IPS-18c (cell line): ENCODE measurements around the gene CNOT4.
"Not testable (repeated sequence)": the region's sequence is repeated elsewhere in the genome, so short reads cannot be mapped to it uniquely, and the experiment has no call there.

Source experiments
- H3K4me3 ChIP-seq: 2 replicates; pipeline ENCODE4 v1.7.0; 2013; ENCODE audit warnings: low read depth, mild to moderate bottlenecking, low read length, moderate library complexity; ENCODE audit not compliant: insufficient read depth
- H3K9me3 ChIP-seq: one replicate; pipeline ENCODE4 v1.6.1; 2013; ENCODE audit warnings: mild to moderate bottlenecking, low read length, moderate library complexity; ENCODE audit not compliant: control insufficient read depth, insufficient read depth

CNOT4 gene

DNA sequence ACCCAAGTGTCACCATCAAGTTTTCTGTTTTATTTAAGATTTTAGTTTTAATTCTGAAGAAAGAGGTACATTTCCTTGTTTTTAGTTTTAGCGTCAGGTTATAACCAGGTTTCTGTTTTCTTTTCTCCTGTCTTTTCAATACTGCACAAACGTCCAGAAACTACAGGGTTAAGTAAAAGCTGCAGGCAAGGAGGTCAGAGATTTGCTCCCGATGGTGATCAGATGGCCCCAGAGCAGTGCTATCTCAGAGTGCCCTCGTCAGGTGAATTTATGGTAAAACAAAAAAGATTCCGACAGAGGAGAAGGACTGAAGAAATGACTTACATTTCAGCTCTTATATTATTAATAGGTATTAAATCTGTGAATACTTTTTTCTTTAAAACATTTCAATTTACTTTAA, 148.1 kb downstream of the CNOT4 start:
- Histone ChIP-seq H3K4me3 (no peak overlapping the region), H3K9me3 (no peaks in the 10 kb centered on the region)

DNA sequence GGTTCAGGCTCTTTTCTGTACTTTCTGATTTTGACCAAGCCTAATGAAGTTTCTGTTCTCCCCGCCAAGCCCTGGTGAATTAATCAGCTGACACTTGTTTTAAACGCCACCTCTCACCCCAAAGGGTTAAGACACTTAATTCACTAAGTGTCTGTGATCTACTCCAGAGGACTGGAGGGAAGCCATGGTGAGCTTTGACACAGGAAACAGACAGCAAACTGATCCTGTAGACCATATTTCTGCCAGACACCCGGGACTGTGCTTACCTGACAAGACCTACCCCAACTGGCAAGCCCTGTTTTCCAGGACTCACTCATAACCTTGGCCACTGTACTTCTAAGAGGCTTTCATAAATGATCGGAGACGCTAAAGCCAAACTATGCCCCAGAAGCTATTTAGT, 150.3 kb downstream of the CNOT4 start:
- Histone ChIP-seq H3K4me3 (no peak overlapping the region), H3K9me3 (no peaks in the 10 kb centered on the region)

DNA sequence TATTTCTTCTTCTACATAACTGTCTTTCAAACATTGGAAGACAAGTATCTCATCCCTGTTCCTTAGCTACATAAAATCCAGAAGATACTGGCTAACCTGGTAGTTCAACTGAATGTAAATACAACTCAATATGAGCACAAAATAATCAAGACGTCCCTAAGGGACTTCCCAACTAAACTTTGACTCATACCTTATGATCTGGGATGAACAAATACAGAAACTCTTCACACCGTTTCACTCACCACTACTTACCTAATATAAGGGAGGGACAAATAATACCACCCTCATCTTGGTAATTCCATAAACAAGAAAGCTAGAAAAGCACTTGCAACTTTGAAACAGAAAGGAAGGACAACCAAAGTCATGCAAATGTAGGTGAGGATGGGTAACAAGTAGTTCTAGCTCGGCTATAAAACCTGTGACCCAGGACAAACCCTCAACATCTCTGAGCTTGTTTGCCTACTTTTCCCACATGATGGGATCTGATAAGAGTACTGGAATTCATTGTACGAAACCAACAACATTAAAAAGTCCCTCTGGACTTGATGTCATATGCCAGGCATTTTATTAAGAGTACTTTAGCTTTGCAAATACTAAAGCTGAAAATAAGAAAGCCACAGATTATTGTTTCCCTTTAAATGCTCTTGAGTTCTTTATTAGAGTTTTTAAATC, 154.4 kb downstream of the CNOT4 start:
- H3K9me3 ChIP-seq: no peaks in the 10 kb centered on the region
- H3K4me3 ChIP-seq: no peak overlapping the region

DNA sequence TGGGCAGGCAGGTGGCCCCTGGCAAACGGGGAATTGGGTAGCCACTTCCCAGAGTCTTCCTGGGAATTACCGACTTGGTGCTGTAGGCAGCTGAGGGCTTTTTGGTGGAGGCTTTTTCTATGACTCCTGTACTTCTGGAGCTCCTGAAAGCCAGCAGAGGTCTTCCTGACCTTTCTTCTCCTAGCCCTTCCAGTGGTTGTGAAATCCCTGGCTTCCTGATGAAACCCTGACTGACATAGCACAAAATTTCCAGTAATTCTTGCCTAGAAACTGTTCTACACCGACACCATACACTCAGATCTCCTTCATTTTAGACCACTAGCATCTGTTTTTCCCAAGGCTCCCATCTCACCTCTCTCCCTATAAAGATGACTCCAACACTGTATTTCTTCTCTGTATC, 156.1 kb downstream of the CNOT4 start:
- no peaks in the 10 kb centered on the region for H3K9me3 ChIP-seq
- H3K4me3 ChIP-seq: no peak overlapping the region

DNA sequence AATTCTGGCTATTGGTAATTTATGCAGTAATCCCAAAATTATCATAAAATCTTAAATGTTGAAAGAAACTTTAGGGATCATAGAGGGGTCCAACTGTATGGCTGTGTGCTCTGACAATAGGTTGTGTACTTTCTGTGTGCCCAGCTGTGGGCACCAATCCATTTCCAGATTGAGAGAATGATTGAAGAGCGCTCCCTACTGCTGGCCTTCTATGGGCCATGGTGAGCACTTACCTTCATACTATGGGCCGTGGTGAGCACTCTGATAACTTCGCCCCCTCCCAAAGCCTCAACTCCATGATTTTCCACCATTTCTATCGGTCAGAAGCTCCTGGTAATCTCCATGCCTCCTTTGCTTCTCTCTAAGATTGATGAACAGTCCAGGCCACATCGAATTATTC, 157.6 kb downstream of the CNOT4 start:
- Histone ChIP-seq H3K9me3 (no peaks in the 10 kb centered on the region), H3K4me3 (no peak overlapping the region)

DNA sequence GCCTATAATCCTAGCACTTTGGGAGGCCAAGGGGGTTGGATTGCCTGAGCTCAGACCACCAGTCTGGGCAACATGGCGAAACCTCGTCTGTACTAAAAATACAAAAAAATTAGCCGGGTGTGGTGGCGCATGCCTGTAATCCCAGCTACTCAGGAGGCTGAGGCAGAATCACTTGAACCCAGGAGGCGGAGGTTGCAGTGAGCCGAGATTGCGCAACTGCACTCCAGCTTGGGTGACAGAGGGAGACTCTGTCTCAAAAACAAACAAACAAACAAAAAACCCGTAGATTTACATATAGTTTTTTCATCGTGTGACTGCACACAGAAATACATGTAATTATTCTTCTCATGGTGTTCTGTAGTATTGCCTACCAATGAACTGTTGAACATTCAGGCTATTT, 158.8 kb downstream of the CNOT4 start:
- H3K4me3 ChIP-seq, H3K9me3 ChIP-seq: not testable (repeated sequence)

DNA sequence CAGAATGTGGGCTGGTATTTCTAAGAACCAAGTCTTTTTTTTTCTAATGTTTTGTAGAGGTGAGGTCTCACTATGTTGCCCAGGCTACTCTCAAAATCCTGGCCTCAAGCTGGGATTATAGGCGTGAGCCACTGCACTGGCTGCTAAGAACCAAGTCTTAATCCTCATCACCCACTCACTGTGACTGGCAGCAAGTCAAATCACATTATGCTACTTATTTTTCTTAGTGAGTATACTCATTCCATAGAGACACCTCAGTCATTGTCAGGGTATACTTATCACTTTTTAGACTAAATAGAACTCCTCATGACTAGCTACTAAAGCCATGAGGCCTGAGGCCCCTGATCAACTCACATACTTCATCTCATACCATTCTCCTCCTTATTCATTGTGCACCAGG, 160.2 kb downstream of the CNOT4 start:
- Histone ChIP-seq H3K9me3 (no peaks in the 10 kb centered on the region), H3K4me3 (no peak overlapping the region)

DNA sequence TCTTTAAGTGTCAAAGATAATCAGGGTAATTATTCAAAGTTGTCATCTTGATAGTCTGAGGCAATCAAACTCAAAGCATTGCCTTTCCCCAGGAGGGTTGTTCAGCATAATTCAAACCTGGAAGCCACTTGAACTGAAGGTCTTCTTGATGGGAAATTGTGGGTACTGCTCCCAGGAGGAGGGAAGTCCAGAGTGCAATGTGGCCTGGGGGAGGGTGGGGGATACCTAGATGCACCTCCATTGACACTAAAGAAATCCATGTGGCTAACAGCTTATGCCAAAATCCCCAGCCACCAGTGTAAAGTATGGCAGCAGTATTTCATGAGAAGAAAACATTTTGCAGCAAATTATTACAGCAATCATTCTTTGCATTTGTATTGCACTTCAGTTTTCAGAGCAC, 161.4 kb downstream of the CNOT4 start:
- H3K9me3 ChIP-seq: no peaks in the 10 kb centered on the region
- H3K4me3 ChIP-seq: no peak overlapping the region

DNA sequence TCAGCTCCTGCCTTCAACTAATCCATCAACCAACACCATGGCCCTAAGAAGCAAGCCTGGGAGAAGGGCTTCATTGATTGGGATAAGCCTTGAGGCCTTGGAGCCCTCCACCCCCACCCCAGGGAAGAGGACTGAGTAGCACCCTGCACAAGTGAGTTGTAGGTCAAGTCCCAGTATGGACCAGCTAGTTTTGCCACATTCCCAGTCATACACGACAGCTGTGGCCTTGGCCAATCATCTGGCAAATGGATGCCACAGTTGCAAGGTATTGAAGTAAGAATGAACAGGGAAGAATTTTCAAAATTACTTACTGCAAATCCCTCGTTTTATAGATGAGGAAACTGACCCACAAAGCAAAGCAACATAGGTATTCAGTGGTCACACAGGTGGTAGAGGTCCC, 166.5 kb downstream of the CNOT4 start:
- Histone ChIP-seq H3K9me3 (no peaks in the 10 kb centered on the region), H3K4me3 (no peak overlapping the region)

DNA sequence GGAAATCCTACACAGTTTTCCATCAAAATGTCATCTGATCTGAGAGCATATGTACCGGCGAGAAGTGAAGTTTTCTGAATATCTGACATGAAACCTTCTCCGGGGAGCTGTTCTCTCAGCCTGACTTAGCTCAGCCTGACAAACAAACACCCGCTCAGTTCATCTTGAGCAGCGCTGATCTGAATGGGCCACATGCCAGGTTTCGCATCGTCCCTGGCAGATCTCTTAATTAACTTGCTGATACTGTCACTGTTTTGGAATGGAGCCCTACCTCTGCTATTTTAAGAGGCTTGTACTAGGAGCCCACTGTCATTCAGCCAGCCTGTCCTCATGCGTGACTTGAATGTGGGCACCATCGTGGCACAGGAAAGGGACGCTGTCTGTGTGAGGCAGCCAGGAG, 167.0 kb downstream of the CNOT4 start:
- no peak overlapping the region for H3K4me3 ChIP-seq
- no peaks in the 10 kb centered on the region for H3K9me3 ChIP-seq

DNA sequence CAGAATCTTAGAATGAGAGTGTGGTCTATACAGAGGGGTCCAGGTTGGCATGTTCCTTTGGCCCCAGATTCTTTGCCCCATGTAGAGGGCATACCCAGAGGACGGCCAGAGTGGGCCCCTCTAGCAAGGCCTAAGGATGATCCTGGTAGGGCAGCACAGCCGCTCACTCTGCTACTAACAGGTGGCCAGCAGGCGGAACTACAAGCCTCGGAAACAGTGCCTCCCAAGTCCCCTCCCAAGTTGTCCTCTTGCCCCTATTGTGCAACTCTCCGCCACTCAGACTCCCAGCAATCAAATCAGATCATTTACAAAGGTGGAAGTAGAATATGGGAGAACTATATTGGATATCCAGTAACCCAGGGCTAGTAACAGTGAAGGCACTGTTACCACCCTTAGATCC, 168.9 kb downstream of the CNOT4 start:
- Histone ChIP-seq H3K4me3 (no peak overlapping the region), H3K9me3 (no peaks in the 10 kb centered on the region)

DNA sequence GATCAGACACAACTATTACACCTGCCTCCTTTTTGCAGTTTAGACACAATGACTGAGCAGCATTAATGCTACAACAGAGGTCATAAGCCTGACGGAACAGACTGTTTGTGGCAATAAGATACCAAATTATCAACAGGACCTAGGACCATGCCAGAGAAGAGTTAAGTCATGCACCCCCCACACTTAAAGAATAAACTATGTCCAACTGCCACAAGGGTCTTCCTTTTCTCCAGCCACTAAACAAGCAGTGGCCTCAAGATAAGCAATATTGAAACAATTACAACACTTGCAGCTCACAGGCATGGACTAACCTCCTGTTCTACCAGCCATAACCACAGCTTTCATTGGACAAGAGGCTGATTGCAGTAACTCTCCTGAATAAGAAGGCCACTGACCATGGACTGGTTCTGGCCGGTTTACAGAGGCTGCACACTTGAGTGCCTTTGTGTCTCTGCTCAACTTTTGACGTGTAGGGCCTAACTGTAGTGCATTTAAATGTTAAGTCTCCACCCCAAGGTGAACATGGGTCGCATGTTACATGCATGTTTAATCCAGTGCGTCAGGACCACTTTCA, 171.8 kb downstream of the CNOT4 start:
- Histone ChIP-seq H3K9me3 (no peaks in the 10 kb centered on the region), H3K4me3 (no peak overlapping the region)

DNA sequence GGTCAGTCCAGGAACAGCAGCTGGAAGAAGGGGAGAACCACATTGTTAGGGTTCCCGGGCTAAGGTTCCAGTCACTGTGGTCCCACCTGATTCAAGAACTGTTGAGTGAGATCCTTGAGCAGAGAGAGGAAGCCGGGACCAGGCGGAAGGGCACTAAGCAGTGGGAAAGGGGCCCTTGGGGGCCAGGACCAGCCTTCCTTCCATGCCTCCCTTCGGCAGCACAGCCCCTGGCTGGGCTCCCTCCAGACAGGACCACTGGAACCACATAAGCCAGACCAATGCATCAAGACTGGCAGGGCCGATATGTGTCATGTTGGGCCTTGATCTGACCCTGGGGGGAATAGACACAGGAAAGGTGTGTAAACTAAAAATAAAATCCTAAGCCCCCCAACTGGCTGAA, 172.4 kb downstream of the CNOT4 start:
- Histone ChIP-seq H3K9me3 (no peaks in the 10 kb centered on the region), H3K4me3 (no peak overlapping the region)

DNA sequence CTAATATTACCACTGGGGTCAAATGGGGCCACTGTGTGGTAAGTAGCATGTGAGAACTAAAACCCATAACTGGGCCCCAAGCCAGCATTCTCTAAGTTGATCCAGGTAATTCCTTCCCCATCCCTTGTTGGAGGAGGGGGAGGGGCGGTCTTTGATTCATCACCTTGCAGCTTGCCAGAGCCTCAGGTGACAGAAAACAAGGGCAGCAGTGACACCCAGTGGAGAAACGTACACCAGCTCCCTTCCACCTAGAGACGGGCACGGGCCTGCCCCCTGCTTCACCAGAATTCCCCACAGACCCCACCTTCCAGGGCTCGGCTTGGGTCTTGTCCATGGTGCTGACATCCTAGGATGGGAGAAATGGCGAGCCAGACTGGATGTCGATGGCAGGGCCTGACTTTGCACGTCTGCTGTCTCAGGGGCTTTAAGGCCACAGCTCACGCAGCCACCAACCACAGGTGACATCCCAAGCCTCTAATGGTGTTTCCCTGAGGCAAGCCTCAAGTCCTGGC, 174.2 kb downstream of the CNOT4 start:
- H3K4me3 ChIP-seq: no peak overlapping the region
- no peaks in the 10 kb centered on the region for H3K9me3 ChIP-seq

DNA sequence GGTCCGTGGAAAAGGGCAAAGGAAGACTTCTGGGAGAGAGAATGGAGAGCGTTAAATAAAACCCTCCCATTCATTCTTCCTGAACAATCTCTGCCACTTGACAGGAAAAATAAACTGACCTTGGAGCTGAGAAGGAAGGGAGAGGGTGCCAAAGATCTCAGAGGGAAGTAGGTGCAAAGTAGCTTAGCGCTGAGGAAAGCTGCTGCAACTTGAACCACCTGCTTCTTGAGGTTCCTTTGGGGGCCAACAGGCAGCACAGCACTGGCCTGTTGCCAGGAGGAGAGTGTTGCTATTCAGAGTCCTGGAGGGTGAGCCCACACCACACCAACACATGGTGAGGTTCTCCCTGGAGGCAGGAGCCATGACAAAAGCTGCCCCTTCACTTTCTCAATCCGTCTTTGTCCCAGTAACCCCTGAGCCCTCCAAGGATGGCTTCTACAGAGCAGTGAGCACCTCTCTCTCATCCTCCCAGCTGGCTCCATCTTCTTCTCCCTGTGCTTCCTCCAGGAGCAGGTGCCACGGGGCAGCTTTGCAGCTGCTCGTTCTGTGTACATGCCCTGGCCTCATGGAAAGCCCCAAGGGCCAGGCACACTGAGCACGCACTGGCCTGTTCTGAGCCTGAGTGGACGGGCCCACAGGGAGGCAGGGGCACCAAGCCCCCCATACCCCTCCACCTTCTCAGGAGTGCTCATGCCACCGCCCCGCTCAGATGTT, 174.9 kb downstream of the CNOT4 start:
- Histone ChIP-seq H3K9me3 (no peaks in the 10 kb centered on the region), H3K4me3 (no peak overlapping the region)

DNA sequence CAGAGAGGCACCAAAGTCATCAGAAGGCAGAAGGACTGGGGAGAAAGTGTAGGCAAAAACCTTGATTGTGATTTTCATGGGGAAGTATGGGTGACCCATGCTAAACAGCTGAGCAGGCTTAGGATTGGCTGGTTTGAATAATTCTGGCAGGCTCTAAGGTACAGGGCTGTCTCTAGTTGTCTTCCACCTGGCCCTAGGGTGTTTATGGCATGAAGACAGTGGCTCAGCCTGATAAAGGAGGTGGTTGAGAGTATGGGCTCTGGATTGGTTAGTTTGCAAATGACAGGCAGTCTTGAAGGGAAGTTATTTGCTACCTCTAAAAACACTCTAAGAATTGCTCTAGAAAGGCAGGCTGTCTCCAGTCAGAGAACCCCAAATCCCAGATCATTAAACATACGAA, 176.0 kb downstream of the CNOT4 start:
- Histone ChIP-seq H3K9me3 (no peaks in the 10 kb centered on the region), H3K4me3 (no peak overlapping the region)

DNA sequence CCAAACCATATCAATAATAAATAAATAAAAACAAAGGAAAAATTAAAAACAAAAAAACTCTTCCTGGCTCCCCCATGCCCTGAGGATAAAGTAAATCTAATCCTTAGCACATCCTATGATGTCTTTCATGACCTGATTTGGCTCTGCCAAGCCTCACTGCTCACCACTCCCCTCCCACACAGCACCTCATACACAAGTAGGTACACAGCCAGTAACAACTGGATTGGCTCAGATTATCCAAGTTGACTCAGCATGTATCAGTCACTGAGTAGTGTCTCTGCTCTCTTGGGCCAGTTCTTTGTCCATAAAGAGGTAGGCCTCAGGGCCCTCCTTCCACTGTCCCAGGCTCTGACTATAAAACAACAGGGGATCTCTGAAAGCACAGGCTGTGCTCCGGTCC, 176.7 kb downstream of the CNOT4 start:
- H3K4me3 ChIP-seq: no peak overlapping the region
- no peaks in the 10 kb centered on the region for H3K9me3 ChIP-seq

DNA sequence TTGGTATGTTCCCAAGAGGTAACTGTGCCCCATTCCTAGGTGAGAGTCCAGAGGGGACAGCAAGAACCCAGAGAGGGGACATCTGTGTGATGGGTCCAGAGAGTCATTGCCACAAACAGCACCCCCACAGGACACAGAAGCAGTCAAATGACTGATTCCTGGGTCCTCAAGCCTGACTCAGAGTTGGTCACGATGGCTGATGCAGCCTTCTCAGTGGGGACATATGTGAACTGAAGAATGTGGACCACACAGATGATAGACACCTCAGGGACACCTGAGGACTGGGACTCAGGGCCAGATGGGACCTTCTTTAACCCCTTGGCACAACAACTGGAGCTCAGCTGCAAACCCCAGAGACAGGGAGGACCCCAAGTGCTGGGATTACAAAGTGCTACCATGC, 179.8 kb downstream of the CNOT4 start:
- Histone ChIP-seq H3K4me3 (no peak overlapping the region), H3K9me3 (no peaks in the 10 kb centered on the region)
